ENCODE measurements around the gene KRT82. TPM values are rescaled to one million over a fixed set of nuclear protein-coding genes. Genes with fewer than 3 reads are reported as not detected.

The KRT82 gene
- total and polyA plus RNA-seq, 3 donors from 2014 or later, result not detected

DNA sequence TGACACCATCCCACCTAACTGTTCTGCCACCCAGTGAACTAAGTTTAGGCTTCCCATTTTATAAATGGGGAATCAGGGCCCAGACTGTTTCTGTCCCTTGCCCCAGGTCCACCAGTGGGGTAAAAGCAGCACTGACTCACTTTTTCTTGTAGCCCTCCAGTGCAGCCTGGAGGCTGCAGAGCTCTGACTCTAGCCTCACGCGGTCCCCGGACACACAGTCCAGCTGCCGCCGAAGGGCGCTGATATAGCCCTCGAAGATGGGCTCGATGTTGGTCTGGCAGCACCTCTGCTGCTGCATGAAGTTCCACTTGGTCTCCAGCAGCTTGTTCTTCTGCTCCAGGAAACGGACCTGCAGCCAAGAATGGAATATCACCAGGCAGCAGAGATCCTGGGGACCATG, 2.6 kb downstream of the KRT82 start:
- no peaks in the 10 kb centered on the region for H3K27me3 ChIP-seq
- H3K4me3 ChIP-seq, result no peak overlapping the region
- H3K36me3 ChIP-seq (ENCODE audit: low read depth, missing control alignments), result no peaks in the 10 kb centered on the region
- no peak overlapping the region for H3K27ac ChIP-seq
- no peaks in the 10 kb centered on the region for H3K4me1 ChIP-seq
- intact Hi-C loops (cut with DNase I; ENCODE audit: low total_unique reads), result no loop called here
- DNase-seq, result no peak
- no peak for TF ChIP-seq CTCF (IDR thresholded peaks at IDR 0.05)
- TF ChIP-seq POLR2A (IDR thresholded peaks at IDR 0.05), result no peak
- WGBS, 2 donors, result 95 to 96% methylated on average over 9 of the region's 9 CpGs
- H3K9me3 ChIP-seq, result no peaks in the 10 kb centered on the region

DNA sequence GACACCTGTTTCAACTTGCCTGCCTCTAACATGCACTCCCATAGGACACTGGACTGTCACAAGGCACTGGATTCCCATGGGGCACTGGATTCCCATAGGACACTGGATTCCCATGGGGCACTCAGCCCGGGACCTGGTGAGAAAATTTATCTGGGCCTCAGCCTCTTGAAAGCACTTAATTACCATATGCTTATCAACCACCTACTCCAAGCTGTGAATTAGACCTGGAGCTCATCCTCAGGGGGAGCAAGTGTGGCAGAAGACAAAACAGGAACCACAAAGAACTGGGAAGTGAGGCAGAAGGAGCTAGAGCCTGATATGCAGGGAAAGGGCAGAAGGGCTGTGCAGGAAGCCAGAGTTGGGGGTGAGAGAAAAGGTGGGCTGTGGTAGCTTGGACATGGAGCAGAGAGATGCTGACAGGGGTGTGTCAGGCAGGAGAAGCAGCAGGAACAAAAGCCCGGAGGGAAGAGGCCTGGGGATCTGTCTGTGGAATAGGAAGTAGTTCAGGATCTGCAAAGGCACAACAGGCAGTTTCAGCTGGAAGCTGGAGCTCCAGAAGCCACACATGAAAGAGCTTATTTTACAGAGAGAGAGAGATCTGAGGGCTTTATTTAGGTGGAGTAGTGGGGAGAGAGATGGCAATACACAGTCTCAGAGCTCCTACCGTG, 3.1 kb downstream of the KRT82 start:
- Histone ChIP-seq H3K4me1 (no peaks in the 10 kb centered on the region), H3K4me3 (no peak overlapping the region), H3K27ac (no peak overlapping the region), H3K9me3 (no peaks in the 10 kb centered on the region), H3K36me3 (ENCODE audit: low read depth, missing control alignments) (no peaks in the 10 kb centered on the region), H3K27me3 (no peaks in the 10 kb centered on the region)
- TF ChIP-seq POLR2A (IDR thresholded peaks at IDR 0.05) (no peak), CTCF (IDR thresholded peaks at IDR 0.05) (no peak)
- no peak for DNase-seq
- intact Hi-C loops (cut with DNase I; ENCODE audit: low total_unique reads), result no loop called here
- WGBS, 2 donors, result 85 to 86% methylated on average over 3 of the region's 3 CpGs

DNA sequence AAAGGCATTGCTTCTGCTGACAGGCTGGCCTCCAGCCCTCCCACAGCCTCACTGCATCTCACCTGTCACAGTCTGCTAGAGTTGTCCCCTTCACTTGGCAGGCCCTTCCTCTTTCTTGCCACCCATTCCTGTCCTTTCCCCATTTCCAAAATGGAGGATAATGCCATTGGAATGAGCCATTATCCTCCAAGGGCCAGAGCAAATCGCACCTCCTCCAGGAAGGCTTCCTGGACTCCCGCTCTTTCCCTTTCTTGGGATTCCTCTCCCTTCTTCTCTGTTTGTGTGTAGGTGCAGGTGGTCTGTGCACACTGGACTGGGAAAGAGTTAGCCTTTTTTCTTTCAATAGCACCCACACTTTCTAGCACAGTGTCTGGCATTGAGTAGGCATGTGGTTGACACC, 3.8 kb downstream of the KRT82 start:
- 93 to 96% methylated on average over 2 of the region's 2 CpGs for WGBS, 2 donors
- no peak overlapping the region for H3K27ac ChIP-seq

GRCh38 chr12:52401926-52402325, 4.2 kb downstream of the KRT82 start:
- no peaks in the 10 kb centered on the region for H3K36me3 ChIP-seq (ENCODE audit: low read depth, missing control alignments)
- no peaks in the 10 kb centered on the region for H3K27me3 ChIP-seq
- intact Hi-C loops (cut with DNase I; ENCODE audit: low total_unique reads), result no loop called here
- H3K27ac ChIP-seq, result no peak overlapping the region
- DNase-seq, result no peak
- H3K9me3 ChIP-seq, result no peaks in the 10 kb centered on the region
- H3K4me1 ChIP-seq, result no peaks in the 10 kb centered on the region
- WGBS, 2 donors, result 77 to 85% methylated on average over 4 of the region's 4 CpGs
- H3K4me3 ChIP-seq, result no peak overlapping the region
- TF ChIP-seq CTCF (IDR thresholded peaks at IDR 0.05) (no peak), POLR2A (IDR thresholded peaks at IDR 0.05) (no peak)

More for the DNA sequence above, 3.8 kb downstream of the KRT82 start:
- Histone ChIP-seq H3K36me3 (ENCODE audit: low read depth, missing control alignments) (no peaks in the 10 kb centered on the region), H3K4me3 (no peak overlapping the region), H3K27me3 (no peaks in the 10 kb centered on the region), H3K4me1 (no peaks in the 10 kb centered on the region), H3K9me3 (no peaks in the 10 kb centered on the region)
- intact Hi-C loops (cut with DNase I; ENCODE audit: low total_unique reads), result no loop called here
- TF ChIP-seq POLR2A (IDR thresholded peaks at IDR 0.05) (no peak), CTCF (IDR thresholded peaks at IDR 0.05) (no peak)
- no peak for DNase-seq

DNA sequence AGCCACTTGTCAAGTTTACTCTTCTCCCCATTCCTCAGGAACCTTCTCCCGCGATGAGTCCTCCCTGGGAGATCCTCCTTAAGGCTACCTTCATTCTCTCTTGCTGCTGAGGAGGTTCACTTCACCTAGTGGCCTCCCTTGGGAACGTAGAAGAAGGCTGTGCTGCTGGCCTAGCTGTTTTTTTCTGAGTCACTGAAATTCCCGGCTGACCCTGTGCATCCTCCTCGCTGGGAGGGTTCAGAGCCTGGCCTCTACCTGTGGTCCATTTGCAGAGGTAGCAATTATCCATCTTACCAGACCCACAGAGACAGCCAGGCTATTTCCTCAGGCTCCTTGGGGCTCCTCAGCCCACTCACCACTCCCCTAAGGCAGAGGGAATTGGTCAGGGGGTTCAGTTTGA, 4.6 kb downstream of the KRT82 start:
- WGBS, 2 donors, result 91 to 96% methylated on average over 5 of the region's 5 CpGs
- Histone ChIP-seq H3K9me3 (no peaks in the 10 kb centered on the region), H3K4me1 (no peaks in the 10 kb centered on the region), H3K36me3 (ENCODE audit: low read depth, missing control alignments) (no peaks in the 10 kb centered on the region), H3K4me3 (no peak overlapping the region), H3K27me3 (no peaks in the 10 kb centered on the region), H3K27ac (no peak overlapping the region)
- intact Hi-C loops (cut with DNase I; ENCODE audit: low total_unique reads), result no loop called here
- DNase-seq, result no peak
- TF ChIP-seq CTCF (IDR thresholded peaks at IDR 0.05), result no peak
- no peak for TF ChIP-seq POLR2A (IDR thresholded peaks at IDR 0.05)

All from testis (tissue), 3 donors.